K562 treated with DMSO at 1 percent for 24 hours (cell line): ENCODE results near the gene GNAO1. TPM values are rescaled to one million over a fixed set of nuclear protein-coding genes. Genes with fewer than 3 reads are reported as not detected.

Experiments
- total RNA-seq: library from RNA; unstranded; fragments of 300-600 nt; gene quantifications from 2 replicates; pipeline ENCODE4 v1.2.3, GENCODE V29; 2022; ENCODE audit warnings: low read depth; ENCODE audit not compliant: insufficient read depth

GNAO1 gene
- 1.4 and 2.1 TPM in 2 replicates for total RNA-seq

DNA sequence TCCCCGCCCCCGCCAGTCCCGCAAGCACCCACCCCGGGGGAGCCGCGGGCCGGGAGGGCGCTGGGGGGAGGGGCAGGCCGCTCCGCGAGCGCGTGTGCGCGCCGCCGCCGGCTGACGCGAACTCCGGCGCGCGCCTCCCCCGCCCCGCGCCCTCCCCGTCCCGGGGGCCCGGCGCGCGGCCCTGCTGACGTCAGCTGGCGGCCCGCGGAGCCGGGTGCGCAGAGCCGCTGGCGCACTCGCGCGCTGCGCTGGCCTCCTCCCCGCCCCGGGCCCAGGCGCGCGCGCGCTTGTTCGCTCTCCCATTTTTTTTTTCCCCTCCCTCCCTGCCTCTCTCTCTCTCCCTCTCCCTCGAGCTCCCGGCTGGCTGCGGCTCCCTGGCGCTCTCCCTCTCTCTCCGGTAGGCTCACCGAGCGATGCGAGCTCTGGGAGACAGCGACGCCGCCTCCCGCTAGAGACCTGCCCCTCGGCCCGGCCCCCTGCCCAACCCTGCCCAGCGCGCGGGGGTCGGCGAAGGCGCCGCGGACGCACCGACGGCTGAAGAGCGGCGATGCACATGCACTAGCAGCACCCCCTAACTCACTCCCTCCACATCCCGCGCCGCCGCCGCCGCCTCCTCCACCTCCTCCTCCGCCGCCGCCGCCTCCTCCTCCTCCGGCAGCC lies at the start of gene GNAO1:
Gene GNAO1, plus strand, starts transcription at position 334 of the 660 bp plus-strand sequence. CDS start 747 bp downstream, outside the sequence.

Other genes starting within 250 kb of the GNAO1 start
- 103 and 111 TPM in 2 replicates for gene AMFR, start 234.1 kb downstream of the GNAO1 start, total RNA-seq